Cardiac septum (tissue), 1 donor: ENCODE data around the gene CGRRF1. TPM values are rescaled to one million over a fixed set of nuclear protein-coding genes. Genes with fewer than 3 reads are reported as not detected.

ENCODE experiments used
- DNase-seq: peaks from one replicate; pipeline ENCODE4 v3.0.0-alpha.2; 2020; ENCODE audit warnings: low spot score
- intact Hi-C: fragments of 100-400 bp; cut with DNase I; formaldehyde crosslinking; loops from one replicate; pipeline ENCODE4 v1.14.0; 2022
- long read RNA-seq: library from polyadenylated mRNA; unstranded; transcript quantifications from one replicate; pipeline ENCODE4 v2.0.0, GENCODE V29; 2021
- total RNA-seq: library from RNA; stranded (reverse); fragmentation: NEBNext Ultra II Directional; extraction: Animal tissue kit (Norgen Biotek cat#: 25700); gene quantifications from one replicate; pipeline ENCODE4 v1.2.1, GENCODE V29; 2021
- donor health status: DM: no; HTN: no; CAD: no.

CGRRF1 gene
- 17.0 TPM for total RNA-seq
- long read RNA-seq, transcript CGRRF1-201 (6 exons, 2,057 nt): major isoform, 14 of 23 reads
- long read RNA-seq, partial matches to known transcripts: 0 of 23 reads
- long read RNA-seq, other reads (novel, unspliced or antisense): 7 of 23 reads

- DNase-seq: peak; percentile 98
- intact Hi-C loops: loop anchor here (1.0 to 5.0 kb wide), 2 partner anchors 21 to 297 kb away; no protein-coding TSS in a partner anchor
These were observed at the start of gene CGRRF1 for GRCh38 chr14:54509546-54510501. Gene CGRRF1, plus strand, starts transcription at chr14:54509906. Its CDS starts 54 bp downstream, at chr14:54509960.

GRCh38 chr14:54462048-54462447 lies 47.7 kb upstream of the CGRRF1 start:
- no peak for DNase-seq
- intact Hi-C loops: no loop called here

- intact Hi-C loops: no loop called here
- DNase-seq: no peak
These were observed 44.1 kb upstream of the CGRRF1 start for GRCh38 chr14:54465654-54466053.

GRCh38 chr14:54467280-54467679 lies 42.4 kb upstream of the CGRRF1 start:
- no peak for DNase-seq
- intact Hi-C loops: no loop called here

GRCh38 chr14:54470701-54471100 lies 39.0 kb upstream of the CGRRF1 start:
- intact Hi-C loops: no loop called here
- DNase-seq: no peak

GRCh38 chr14:54471641-54472040 lies 38.1 kb upstream of the CGRRF1 start:
- DNase-seq: no peak
- intact Hi-C loops: no loop called here

GRCh38 chr14:54472315-54472714 lies 37.4 kb upstream of the CGRRF1 start:
- intact Hi-C loops: no loop called here

GRCh38 chr14:54474232-54474793 lies 35.4 kb upstream of the CGRRF1 start:
- intact Hi-C loops: no loop called here
- DNase-seq: no peak

More at GRCh38 chr14:54472315-54472714, 37.4 kb upstream of the CGRRF1 start:
- DNase-seq: no peak

GRCh38 chr14:54475187-54475899 lies 34.4 kb upstream of the CGRRF1 start:
- intact Hi-C loops: no loop called here
- DNase-seq: no peak

GRCh38 chr14:54475911-54476310 lies 33.8 kb upstream of the CGRRF1 start:
- no peak for DNase-seq
- intact Hi-C loops: no loop called here

GRCh38 chr14:54478636-54479215 lies 31.0 kb upstream of the CGRRF1 start:
- intact Hi-C loops: no loop called here
- no peak for DNase-seq

GRCh38 chr14:54480830-54481562 lies 28.7 kb upstream of the CGRRF1 start:
- intact Hi-C loops: no loop called here
- DNase-seq: no peak

- intact Hi-C loops: no loop called here
- no peak for DNase-seq
These were observed 28.0 kb upstream of the CGRRF1 start for GRCh38 chr14:54481695-54482094.

GRCh38 chr14:54483073-54483745 lies 26.5 kb upstream of the CGRRF1 start:
- intact Hi-C loops: no loop called here

GRCh38 chr14:54483846-54484245 lies 25.9 kb upstream of the CGRRF1 start:
- DNase-seq: no peak
- intact Hi-C loops: no loop called here

More at GRCh38 chr14:54483073-54483745, 26.5 kb upstream of the CGRRF1 start:
- no peak for DNase-seq

- no peak for DNase-seq
- intact Hi-C loops: loop anchor here (5.0 kb wide), 1 partner anchor 89 kb away; the partner anchor contains the start of gene CDKN3
These were observed 23.0 kb upstream of the CGRRF1 start for GRCh38 chr14:54486685-54487084.

- DNase-seq: no peak
- intact Hi-C loops: loop anchor here (1.0 to 5.0 kb wide), 2 partner anchors 46 to 90 kb away; partner anchors contain the start of genes CDKN3 and CNIH1
These were observed 21.9 kb upstream of the CGRRF1 start for GRCh38 chr14:54487771-54488170.

GRCh38 chr14:54488318-54488645 lies 21.4 kb upstream of the CGRRF1 start:
- intact Hi-C loops: loop anchor here (1.0 to 5.0 kb wide), 2 partner anchors 47 to 91 kb away; partner anchors contain the start of genes CDKN3 and CNIH1
- no peak for DNase-seq
